22Rv1 (cell line): ENCODE measurements around the gene NLRC3.

Experiments
- H3K27ac ChIP-seq: fragments of 450-650 bp; 2 replicates; pipeline ENCODE4 v1.5.1; 2017
- CTCF ChIP-seq: fragments of 450-650 bp; IDR thresholded peaks from 2 replicates; pipeline ENCODE4 v1.5.1; 2017; ENCODE audit warnings: mild to moderate bottlenecking
- ZFX ChIP-seq: fragments of 450-650 bp; IDR thresholded peaks from 2 replicates; pipeline ENCODE4 v1.6.1; 2017; ENCODE audit warnings: antibody characterized with exemption, borderline replicate concordance

The NLRC3 gene

GRCh38 chr16:3578610-3579551 is 1.7 kb upstream of the NLRC3 start:
- no peak overlapping the region for H3K27ac ChIP-seq

GRCh38 chr16:3578121-3578520 is 918 bp upstream of the NLRC3 start:
- H3K27ac ChIP-seq: no peak overlapping the region

More at GRCh38 chr16:3578610-3579551, 1.7 kb upstream of the NLRC3 start:
- no peak for TF ChIP-seq ZFX
- TF ChIP-seq CTCF: no peak

GRCh38 chr16:3576211-3576610 is 992 bp downstream of the NLRC3 start:
- no peak overlapping the region for H3K27ac ChIP-seq
- no peak for TF ChIP-seq CTCF
- TF ChIP-seq ZFX: no peak

More at GRCh38 chr16:3578121-3578520, 918 bp upstream of the NLRC3 start:
- TF ChIP-seq ZFX (no peak), CTCF (no peak)

GRCh38 chr16:3575491-3575890 is 1.7 kb downstream of the NLRC3 start:
- H3K27ac ChIP-seq: no peak overlapping the region
- TF ChIP-seq CTCF (no peak), ZFX (no peak)

GRCh38 chr16:3574195-3574594 is 3.0 kb downstream of the NLRC3 start:
- no peak for TF ChIP-seq CTCF
- no peak for TF ChIP-seq ZFX
- H3K27ac ChIP-seq: no peak overlapping the region

GRCh38 chr16:3573146-3573815 is 3.9 kb downstream of the NLRC3 start:
- TF ChIP-seq ZFX: no peak
- no peak for TF ChIP-seq CTCF
- no peak overlapping the region for H3K27ac ChIP-seq
